Adrenal gland (tissue), 12 donors: Measurements from ENCODE around the gene RAB1B. TPM values are rescaled to one million over a fixed set of nuclear protein-coding genes. Genes with fewer than 3 reads are reported as not detected.

Experiments
- DNase-seq, 7 donors: peaks; one replicate each; pipeline ENCODE4 v3.0.0-alpha.2; 2019 to 2020
- H3K27ac ChIP-seq, 5 donors: fragments of 200-600 bp; sonication (generic) in 4 of 5; 1 replicate in 3 of 5; 2 replicates in 2 of 5; pipeline versions ENCODE4 v1.5.1 to v1.8.0; 2016 to 2020; ENCODE audit warnings: mild to moderate bottlenecking in 1 of 5
- H3K27me3 ChIP-seq: fragments of 200-600 bp; 2 replicates; pipeline ENCODE4 v1.8.0; 2021
- H3K36me3 ChIP-seq, 2 donors: fragments of 200-600 bp; replicated peaks in 1 of 2; 1 replicate in 1 of 2; 2 replicates in 1 of 2; pipeline versions ENCODE4 v1.5.1 to v1.8.0; 2018 to 2022
- H3K4me1 ChIP-seq, 2 donors: fragments of 200-600 bp; replicated peaks in 1 of 2; 1 replicate in 1 of 2; 2 replicates in 1 of 2; pipeline versions ENCODE4 v1.5.1 to v1.8.0; 2018 to 2021
- H3K4me3 ChIP-seq, 4 donors: fragments of 200-600 bp; sonication (generic) in 3 of 4; one replicate each; pipeline ENCODE4 v1.5.1; 2016 to 2018
- H3K9me3 ChIP-seq, 3 donors: fragments of 200-600 bp; sonication (generic) in 1 of 3; replicated peaks in 1 of 3; 1 replicate in 2 of 3; 2 replicates in 1 of 3; pipeline versions ENCODE4 v1.5.1 to v1.8.0; 2016 to 2021
- CTCF ChIP-seq, 6 experiments: fragments of 450-650 bp in 4 of 6; fragments of 200-600 bp in 2 of 6; sonication (generic) in 1 of 6; IDR thresholded peaks; 1 replicate in 5 of 6; 2 replicates in 1 of 6; pipeline versions ENCODE4 v1.5.1 to v1.8.0; 2016 to 2021; ENCODE audit warnings: antibody characterized with exemption in 6 of 6, mild to moderate bottlenecking in 2 of 6, moderate library complexity in 1 of 6
- POLR2A ChIP-seq, 2 donors: fragments of 450-650 bp; IDR thresholded peaks; one replicate each; pipeline ENCODE4 v1.6.1; 2017; ENCODE audit warnings: antibody characterized with exemption in 2 of 2, mild to moderate bottlenecking in 2 of 2, moderate library complexity in 1 of 2
- WGBS, 4 donors: extraction: QIAGEN DNeasy Blood & Tissue Kit in 2 of 4; methylation state at CpG; one replicate each; pipeline versions ENCODE4 v1.1.5 to v1.1.7; 2013 to 2017; 5-methylcytosine and 5-hydroxymethylcytosine counted together
- intact Hi-C, 2 donors: fragments of 100-400 bp; cut with DNase I; formaldehyde crosslinking; loops; one replicate each; pipeline versions ENCODE4 v1.14.1 to v1.15.0; 2022 to 2023
- polyA plus RNA-seq, 3 donors: library from polyadenylated mRNA; stranded (reverse); fragments of 200-250 nt in 2 of 3; fragments of 350-450 nt in 1 of 3; fragmentation: Illumina TruSeq in 1 of 3; extraction: RNeasy Lipid Tissue Mini Kit (QIAGEN cat#74804) in 1 of 3; gene quantifications; one replicate each; pipeline ENCODE4 v1.2.3, GENCODE V29; 2013 to 2014
- total RNA-seq, 9 donors: library from RNA; depleted of rRNA in 4 of 9; stranded (reverse); fragments of >200 nt in 4 of 9; fragments of 120-200 nt in 1 of 9; fragmentation: NEBNext Ultra II Directional in 1 of 9; extraction: Animal tissue kit (Norgen Biotek cat#: 25700) in 1 of 9; gene quantifications; one replicate each; pipeline versions ENCODE4 v1.1.0 to v1.2.4, GENCODE V29; 2013 to 2023
- donor health status: healthy with polysubstance abuse.
- donor health status: Bipolar disorder and iron deficiency.
- donor health status: DM: yes; HTN: yes; CAD: no.
- donor health status: DM: no; HTN: no; CAD: no.
- donor health status: DM: no; HTN: no; CAD: no.
- donor health status: DM: yes; HTN: yes; CAD: no.

RAB1B gene
- total and polyA plus RNA-seq, 12 donors = 109 to 190 (median 162) TPM

GRCh38 chr11:66287211-66287888, 18.9 kb downstream of the RAB1B start:
- Histone ChIP-seq H3K4me3 (peak overlapping the region in 1 of 4 donors; percentile 73), H3K36me3 (no peaks in the 10 kb centered on the region), H3K4me1 (peaks cover 12 to 40% of the 10 kb centered on the region in 2 donors), H3K27ac (peak overlapping the region in 2 of 5 donors; percentile 13 to 90), H3K9me3 (no peaks in the 10 kb centered on the region), H3K27me3 (peaks cover 5% of the 10 kb centered on the region)
- no peak for DNase-seq
- no peak for TF ChIP-seq CTCF (IDR thresholded peaks at IDR 0.05)
- no peak for TF ChIP-seq POLR2A (IDR thresholded peaks at IDR 0.05)
- WGBS, 4 donors = 63 to 67% (median 64%) methylated on average over 6 to 10 of the region's 10 CpGs
- intact Hi-C loops = loop anchor here in 1 of 2 donors (10.0 kb wide), 1 partner anchor 63 kb away; no protein-coding TSS in a partner anchor

- TF ChIP-seq CTCF (IDR thresholded peaks at IDR 0.05) = no peak
- no peak for TF ChIP-seq POLR2A (IDR thresholded peaks at IDR 0.05)
- Histone ChIP-seq H3K9me3 (no peaks in the 10 kb centered on the region), H3K27me3 (peaks cover 8% of the 10 kb centered on the region), H3K4me1 (peaks cover 12 to 40% of the 10 kb centered on the region in 2 donors), H3K4me3 (peak overlapping the region; percentile 33 to 74 (median 64)), H3K36me3 (no peaks in the 10 kb centered on the region), H3K27ac (peak overlapping the region; percentile 76 to 93 (median 90))
- intact Hi-C loops = loop anchor here in 1 of 2 donors (10.0 kb wide), 1 partner anchor 63 kb away; no protein-coding TSS in a partner anchor
- DNase-seq = peak in 2 of 7 donors; percentile 34
- WGBS, 4 donors = 25 to 47% (median 40%) methylated on average over 6 to 20 of the region's 20 CpGs
Observed at GRCh38 chr11:66287889-66288670, 19.6 kb downstream of the RAB1B start.

- Histone ChIP-seq H3K4me3 (peak within 1 kb of the TSS; percentile 33 to 74 (median 66)), H3K36me3 (no peaks in the 10 kb centered on the region), H3K9me3 (no peaks in the 10 kb centered on the region), H3K27ac (peak within 1 kb of the TSS; percentile 78 to 93 (median 90)), H3K4me1 (peaks cover 12 to 40% of the 10 kb centered on the region in 2 donors), H3K27me3 (peaks cover 8% of the 10 kb centered on the region)
- WGBS, 4 donors = 0 to 1% (median 0%) methylated on average over 16 to 87 of the region's 87 CpGs
- DNase-seq = peak; percentile 98 to 100 (median 99)
- TF ChIP-seq CTCF (IDR thresholded peaks at IDR 0.05) (peak in 1 of 6 experiments; percentile 8), POLR2A (IDR thresholded peaks at IDR 0.05) (peak; percentile 88 to 91)
- intact Hi-C loops = loop anchor here in 1 of 2 donors (10.0 kb wide), 1 partner anchor 64 kb away; no protein-coding TSS in a partner anchor
Observed at GRCh38 chr11:66288671-66289547, 20.5 kb downstream of the RAB1B start, which contains the start of gene YIF1A. TSS of gene YIF1A (minus strand) at chr11:66289143. CDS start at chr11:66288985, 158 bp downstream.
